Testis (tissue), 3 donors: ENCODE data around the gene TTLL11. TPM values are rescaled to one million over a fixed set of nuclear protein-coding genes. Genes with fewer than 3 reads are reported as not detected.

ENCODE experiments used
- DNase-seq: peaks from one replicate; pipeline ENCODE4 v3.0.0-alpha.2; 2019
- H3K27ac ChIP-seq, 2 donors: fragments of 200-600 bp; sonication (generic); one replicate each; pipeline ENCODE4 v1.5.1; 2019
- H3K27me3 ChIP-seq: fragments of 200-600 bp; sonication (generic); one replicate; pipeline ENCODE4 v1.5.1; 2019
- H3K36me3 ChIP-seq: fragments of 200-600 bp; sonication (generic); one replicate; pipeline ENCODE4 v1.5.1; 2017; ENCODE audit warnings: low read depth; ENCODE audit errors: missing control alignments
- H3K4me1 ChIP-seq: fragments of 200-600 bp; sonication (generic); one replicate; pipeline ENCODE4 v1.5.1; 2019
- H3K4me3 ChIP-seq, 2 donors: fragments of 200-600 bp; sonication (generic); one replicate each; pipeline ENCODE4 v1.5.1; 2017 to 2019
- H3K9me3 ChIP-seq: fragments of 200-600 bp; sonication (generic); one replicate; pipeline ENCODE4 v1.5.1; 2017
- POLR2A ChIP-seq: fragments of 450-650 bp; IDR thresholded peaks from one replicate; pipeline ENCODE4 v1.6.1; 2017; ENCODE audit warnings: antibody characterized with exemption, mild to moderate bottlenecking, moderate library complexity
- WGBS, 2 donors: methylation state at CpG; one replicate each; pipeline ENCODE4 v1.1.5; 2018; 5-methylcytosine and 5-hydroxymethylcytosine counted together
- intact Hi-C: fragments of 100-400 bp; cut with DNase I; formaldehyde crosslinking; loops from one replicate; pipeline ENCODE4 v1.15.1; 2023; ENCODE audit warnings: low total_unique reads
- polyA plus RNA-seq: library from polyadenylated mRNA; stranded (reverse); fragments of 350-450 nt; fragmentation: Illumina TruSeq; extraction: RNeasy Lipid Tissue Mini Kit (QIAGEN cat#74804); gene quantifications from one replicate; pipeline ENCODE4 v1.2.3, GENCODE V29; 2014; ENCODE audit warnings: low read depth, low replicate concordance; ENCODE audit not compliant: insufficient read depth
- total RNA-seq, 2 donors: library from RNA; depleted of rRNA; stranded (reverse); fragments of >200 nt; gene quantifications; one replicate each; pipeline ENCODE4 v1.2.3, GENCODE V29; 2016
- TF ChIP-seq, protein P1 (sequence below), 3 experiments: fragments of 450-650 bp in 2 of 3; fragments of 200-600 bp in 1 of 3; sonication (generic) in 1 of 3; IDR thresholded peaks; one replicate each; pipeline ENCODE4 v1.5.1; 2016 to 2019; ENCODE audit warnings: antibody characterized with exemption in 3 of 3, mild to moderate bottlenecking in 2 of 3, moderate library complexity in 1 of 3

TTLL11 gene
- total and polyA plus RNA-seq, 3 donors from 2014 or later, result 17.8 to 36.5 (median 19.8) TPM

DNA sequence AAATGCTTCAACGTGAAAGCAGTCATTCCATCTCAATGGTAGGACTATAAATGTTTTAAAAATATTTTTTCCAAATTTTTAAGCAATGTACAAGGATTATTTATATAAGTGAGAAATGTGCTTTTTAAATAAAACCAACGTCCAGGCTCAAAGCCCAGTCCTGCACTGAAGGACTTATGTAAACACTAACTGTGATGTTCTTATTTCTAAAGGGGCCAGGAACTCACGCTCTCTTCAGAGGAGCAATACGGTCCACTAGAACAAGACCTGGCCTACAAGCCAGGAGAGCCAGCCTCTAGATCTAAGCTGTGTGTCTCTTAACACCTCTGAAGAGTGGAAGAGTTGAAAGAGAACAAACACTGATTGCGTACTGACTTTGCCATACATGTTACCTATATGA is 12.1 kb downstream of the TTLL11 start:
- Histone ChIP-seq H3K36me3 (no peaks in the 10 kb centered on the region), H3K4me3 (no peak overlapping the region), H3K9me3 (no peaks in the 10 kb centered on the region), H3K27me3 (no peaks in the 10 kb centered on the region), H3K4me1 (no peaks in the 10 kb centered on the region), H3K27ac (no peak overlapping the region)
- WGBS, 2 donors, result 73 to 74% methylated on average over 5 of the region's 5 CpGs
- intact Hi-C loops, result no loop called here
- no peak for DNase-seq
- no peak for TF ChIP-seq POLR2A
- TF ChIP-seq, protein P1, sequence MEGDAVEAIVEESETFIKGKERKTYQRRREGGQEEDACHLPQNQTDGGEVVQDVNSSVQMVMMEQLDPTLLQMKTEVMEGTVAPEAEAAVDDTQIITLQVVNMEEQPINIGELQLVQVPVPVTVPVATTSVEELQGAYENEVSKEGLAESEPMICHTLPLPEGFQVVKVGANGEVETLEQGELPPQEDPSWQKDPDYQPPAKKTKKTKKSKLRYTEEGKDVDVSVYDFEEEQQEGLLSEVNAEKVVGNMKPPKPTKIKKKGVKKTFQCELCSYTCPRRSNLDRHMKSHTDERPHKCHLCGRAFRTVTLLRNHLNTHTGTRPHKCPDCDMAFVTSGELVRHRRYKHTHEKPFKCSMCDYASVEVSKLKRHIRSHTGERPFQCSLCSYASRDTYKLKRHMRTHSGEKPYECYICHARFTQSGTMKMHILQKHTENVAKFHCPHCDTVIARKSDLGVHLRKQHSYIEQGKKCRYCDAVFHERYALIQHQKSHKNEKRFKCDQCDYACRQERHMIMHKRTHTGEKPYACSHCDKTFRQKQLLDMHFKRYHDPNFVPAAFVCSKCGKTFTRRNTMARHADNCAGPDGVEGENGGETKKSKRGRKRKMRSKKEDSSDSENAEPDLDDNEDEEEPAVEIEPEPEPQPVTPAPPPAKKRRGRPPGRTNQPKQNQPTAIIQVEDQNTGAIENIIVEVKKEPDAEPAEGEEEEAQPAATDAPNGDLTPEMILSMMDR (IDR thresholded peaks at IDR 0.05), result no peak

- no peaks in the 10 kb centered on the region for H3K27me3 ChIP-seq
- H3K27ac ChIP-seq, result no peak overlapping the region
- intact Hi-C loops, result no loop called here
- TF ChIP-seq, protein P1 (IDR thresholded peaks at IDR 0.05), result no peak
- TF ChIP-seq POLR2A, result no peak
- H3K4me1 ChIP-seq, result no peaks in the 10 kb centered on the region
- no peaks in the 10 kb centered on the region for H3K36me3 ChIP-seq
- H3K9me3 ChIP-seq, result no peaks in the 10 kb centered on the region
- no peak overlapping the region for H3K4me3 ChIP-seq
- DNase-seq, result no peak
- WGBS, 2 donors, result 95 to 97% methylated on average over 1 of the region's 1 CpG
Measured at GRCh38 chr9:122078557-122078956, 14.6 kb downstream of the TTLL11 start.

DNA sequence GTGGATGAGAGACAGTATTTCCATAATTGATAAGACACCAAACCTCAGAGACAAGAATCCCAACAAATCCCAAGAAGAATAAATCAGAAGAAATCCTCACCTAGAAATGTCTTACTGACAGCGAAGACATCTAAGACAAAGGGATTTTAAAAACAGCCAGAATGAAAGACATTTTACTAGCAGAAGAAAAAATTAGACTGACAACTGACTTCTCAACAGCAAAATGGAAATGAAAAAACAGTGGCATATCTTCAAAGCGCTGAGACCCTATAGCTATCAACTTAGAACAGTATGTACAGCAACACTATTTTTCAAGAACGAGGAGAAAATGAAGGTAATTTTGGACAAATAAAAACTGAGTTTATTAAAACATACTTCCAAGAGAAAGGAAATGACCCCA is 16.3 kb downstream of the TTLL11 start:
- Histone ChIP-seq H3K9me3 (no peaks in the 10 kb centered on the region), H3K27me3 (no peaks in the 10 kb centered on the region), H3K27ac (no peak overlapping the region), H3K4me3 (no peak overlapping the region), H3K4me1 (no peaks in the 10 kb centered on the region), H3K36me3 (no peaks in the 10 kb centered on the region)
- 91 to 97% methylated on average over 3 of the region's 3 CpGs for WGBS, 2 donors
- no peak for TF ChIP-seq POLR2A
- TF ChIP-seq, protein P1 (IDR thresholded peaks at IDR 0.05), result no peak
- DNase-seq, result no peak
- intact Hi-C loops, result no loop called here

GRCh38 chr9:122076117-122076516 is 17.0 kb downstream of the TTLL11 start:
- Histone ChIP-seq H3K4me3 (no peak overlapping the region), H3K27ac (no peak overlapping the region)
- 84 to 90% methylated on average over 4 of the region's 4 CpGs for WGBS, 2 donors

More at GRCh38 chr9:122076117-122076516, 17.0 kb downstream of the TTLL11 start:
- TF ChIP-seq, protein P1 (IDR thresholded peaks at IDR 0.05), result no peak
- TF ChIP-seq POLR2A, result no peak
- intact Hi-C loops, result no loop called here
- H3K4me1 ChIP-seq, result no peaks in the 10 kb centered on the region
- no peak for DNase-seq
- no peaks in the 10 kb centered on the region for H3K36me3 ChIP-seq
- no peaks in the 10 kb centered on the region for H3K27me3 ChIP-seq
- no peaks in the 10 kb centered on the region for H3K9me3 ChIP-seq
